H7 (cell line): Measurements from ENCODE around the gene SLFN12. TPM values are rescaled to one million over a fixed set of nuclear protein-coding genes. Genes with fewer than 3 reads are reported as not detected.
A peak's percentile ranks its signal among the peaks of the same experiment; 100 is the strongest.
"Not testable (repeated sequence)": the region's sequence is repeated elsewhere in the genome, so short reads cannot be mapped to it uniquely, and the experiment has no call there.

Experiments
- DNase-seq: peaks from one replicate; pipeline ENCODE4 v3.0.0; 2012
- H3K27me3 ChIP-seq: 2 replicates; pipeline ENCODE4 v1.6.0; 2011; ENCODE audit warnings: mild to moderate bottlenecking, low read length; ENCODE audit not compliant: control insufficient read depth, insufficient read depth
- H3K36me3 ChIP-seq: replicated peaks from 2 replicates; pipeline ENCODE4 v1.5.1; 2011; ENCODE audit warnings: low read length; ENCODE audit not compliant: control insufficient read depth, insufficient read depth
- H3K4me3 ChIP-seq: 2 replicates; pipeline ENCODE4 v1.5.1; 2011; ENCODE audit warnings: low read depth, mild to moderate bottlenecking, control low read depth, low read length, moderate library complexity; ENCODE audit not compliant: insufficient read depth
- total RNA-seq: library from RNA; depleted of rRNA; stranded (reverse); fragments of >200 nt; shearing (Covaris generic); gene quantifications from 2 replicates; pipeline ENCODE4 v1.2.3, GENCODE V29; 2014; rRNA removed

The SLFN12 gene
- 11.3 and 12.5 TPM in 2 replicates for total RNA-seq

GRCh38 chr17:35432176-35433074 lies at the start of gene SLFN12:
Gene SLFN12 (minus strand): TSS chr17:35432500. CDS start chr17:35423028, 9,472 bp downstream.
- Histone ChIP-seq H3K4me3 (peak within 1 kb of the TSS; percentile 60), H3K36me3 (no peaks in the 10 kb centered on the region), H3K27me3 (peaks cover 6% of the 10 kb centered on the region)
- peak; percentile 32 for DNase-seq

- Histone ChIP-seq H3K36me3 (no peaks in the 10 kb centered on the region), H3K27me3 (peaks cover 34% of the 10 kb centered on the region), H3K4me3 (no peak overlapping the region)
- DNase-seq: no peak
These were observed 47.0 kb upstream of the SLFN12 start for GRCh38 chr17:35479271-35479670.

- no peak for DNase-seq
- H3K36me3 ChIP-seq: no peaks in the 10 kb centered on the region
- peaks cover 25% of the 10 kb centered on the region for H3K27me3 ChIP-seq
- H3K4me3 ChIP-seq: no peak overlapping the region
These were observed 44.9 kb upstream of the SLFN12 start for GRCh38 chr17:35477248-35477647.

- Histone ChIP-seq H3K4me3 (no peak overlapping the region), H3K36me3 (no peaks in the 10 kb centered on the region), H3K27me3 (peaks cover 25% of the 10 kb centered on the region)
- DNase-seq: no peak
These were observed 44.1 kb upstream of the SLFN12 start for GRCh38 chr17:35476283-35476820.

- DNase-seq: no peak
- H3K36me3 ChIP-seq: no peaks in the 10 kb centered on the region
- H3K27me3 ChIP-seq: peaks cover 2% of the 10 kb centered on the region
- no peak overlapping the region for H3K4me3 ChIP-seq
These were observed 36.2 kb upstream of the SLFN12 start for GRCh38 chr17:35468475-35468874.

- Histone ChIP-seq H3K4me3 (no peak overlapping the region), H3K36me3 (no peaks in the 10 kb centered on the region), H3K27me3 (peaks cover 6% of the 10 kb centered on the region)
- DNase-seq: no peak
These were observed 35.5 kb upstream of the SLFN12 start for GRCh38 chr17:35467824-35468223.

GRCh38 chr17:35460354-35460851 lies 28.1 kb upstream of the SLFN12 start:
- H3K4me3 ChIP-seq: peak overlapping the region; percentile 38
- DNase-seq: peak; percentile 96
- peaks cover 40% of the 10 kb centered on the region for H3K27me3 ChIP-seq
- no peaks in the 10 kb centered on the region for H3K36me3 ChIP-seq

- not testable (repeated sequence) for H3K36me3 ChIP-seq, H3K4me3 ChIP-seq, DNase-seq
- peaks cover 43% of the 10 kb centered on the region for H3K27me3 ChIP-seq
These were observed 21.7 kb upstream of the SLFN12 start for GRCh38 chr17:35454035-35454434.

- H3K4me3 ChIP-seq: no peak overlapping the region
- no peaks in the 10 kb centered on the region for H3K36me3 ChIP-seq
- DNase-seq: no peak
- peaks cover 39% of the 10 kb centered on the region for H3K27me3 ChIP-seq
These were observed 20.9 kb upstream of the SLFN12 start for GRCh38 chr17:35453171-35453570.

- peaks cover 34% of the 10 kb centered on the region for H3K27me3 ChIP-seq
- peak; percentile 61 for DNase-seq
- peak overlapping the region; percentile 66 for H3K4me3 ChIP-seq
- H3K36me3 ChIP-seq: no peaks in the 10 kb centered on the region
These were observed 17.2 kb upstream of the SLFN12 start for GRCh38 chr17:35449371-35449931.

GRCh38 chr17:35448899-35449227 lies 16.6 kb upstream of the SLFN12 start:
- DNase-seq: no peak
- Histone ChIP-seq H3K27me3 (peaks cover 32% of the 10 kb centered on the region), H3K36me3 (no peaks in the 10 kb centered on the region), H3K4me3 (peak overlapping the region; percentile 66)

GRCh38 chr17:35448214-35448898 lies 16.1 kb upstream of the SLFN12 start, which contains the start of gene SLFN13:
Gene SLFN13 (minus strand): TSS chr17:35448766. CDS start chr17:35445680, 3,086 bp downstream.
- Histone ChIP-seq H3K36me3 (no peaks in the 10 kb centered on the region), H3K4me3 (peak within 1 kb of the TSS; percentile 66), H3K27me3 (peaks cover 32% of the 10 kb centered on the region)
- peak; percentile 86 for DNase-seq

- DNase-seq: peak; percentile 35
- Histone ChIP-seq H3K27me3 (peaks cover 29% of the 10 kb centered on the region), H3K36me3 (no peaks in the 10 kb centered on the region), H3K4me3 (peak overlapping the region; percentile 66)
These were observed 15.2 kb upstream of the SLFN12 start for GRCh38 chr17:35447499-35447898.

GRCh38 chr17:35438433-35438832 lies 6.1 kb upstream of the SLFN12 start:
- no peak overlapping the region for H3K4me3 ChIP-seq
- H3K36me3 ChIP-seq: no peaks in the 10 kb centered on the region
- no peak for DNase-seq
- H3K27me3 ChIP-seq: peaks cover 6% of the 10 kb centered on the region; the same call in 1 of the 2 replicates
